Measurements from ENCODE around the gene MAFG.

GRCh38 chr17:81895400-81895799 lies 32.1 kb downstream of the MAFG start:
- TF ChIP-seq, protein P1, sequence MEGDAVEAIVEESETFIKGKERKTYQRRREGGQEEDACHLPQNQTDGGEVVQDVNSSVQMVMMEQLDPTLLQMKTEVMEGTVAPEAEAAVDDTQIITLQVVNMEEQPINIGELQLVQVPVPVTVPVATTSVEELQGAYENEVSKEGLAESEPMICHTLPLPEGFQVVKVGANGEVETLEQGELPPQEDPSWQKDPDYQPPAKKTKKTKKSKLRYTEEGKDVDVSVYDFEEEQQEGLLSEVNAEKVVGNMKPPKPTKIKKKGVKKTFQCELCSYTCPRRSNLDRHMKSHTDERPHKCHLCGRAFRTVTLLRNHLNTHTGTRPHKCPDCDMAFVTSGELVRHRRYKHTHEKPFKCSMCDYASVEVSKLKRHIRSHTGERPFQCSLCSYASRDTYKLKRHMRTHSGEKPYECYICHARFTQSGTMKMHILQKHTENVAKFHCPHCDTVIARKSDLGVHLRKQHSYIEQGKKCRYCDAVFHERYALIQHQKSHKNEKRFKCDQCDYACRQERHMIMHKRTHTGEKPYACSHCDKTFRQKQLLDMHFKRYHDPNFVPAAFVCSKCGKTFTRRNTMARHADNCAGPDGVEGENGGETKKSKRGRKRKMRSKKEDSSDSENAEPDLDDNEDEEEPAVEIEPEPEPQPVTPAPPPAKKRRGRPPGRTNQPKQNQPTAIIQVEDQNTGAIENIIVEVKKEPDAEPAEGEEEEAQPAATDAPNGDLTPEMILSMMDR (IDR thresholded peaks at IDR 0.05; ENCODE audit: low read length): no peak
- TF ChIP-seq EZH2phosphoT487 (IDR thresholded peaks at IDR 0.05; ENCODE audit: low read length) (no peak), EZH2 (optimal IDR thresholded peaks at IDR 0.05; ENCODE audit: low read depth, low read length) (no peak)

Measured in MM.1S (cell line).